GM23248 (cell line): ENCODE data around the gene MORC2.

Source experiments
- EZH2 ChIP-seq: fragments of 200-600 bp; sonication (generic); IDR thresholded peaks from 2 replicates; pipeline ENCODE4 v1.6.1; 2018; ENCODE audit warnings: antibody characterized with exemption, mild to moderate bottlenecking; ENCODE audit not compliant: insufficient read depth, poor library complexity, severe bottlenecking
- EZH2phosphoT487 ChIP-seq: fragments of 200-600 bp; sonication (generic); IDR thresholded peaks from 2 replicates; pipeline ENCODE4 v1.6.1; 2018; ENCODE audit warnings: antibody characterized with exemption, moderate library complexity, mild to moderate bottlenecking, low read depth; ENCODE audit not compliant: insufficient read depth

DNA sequence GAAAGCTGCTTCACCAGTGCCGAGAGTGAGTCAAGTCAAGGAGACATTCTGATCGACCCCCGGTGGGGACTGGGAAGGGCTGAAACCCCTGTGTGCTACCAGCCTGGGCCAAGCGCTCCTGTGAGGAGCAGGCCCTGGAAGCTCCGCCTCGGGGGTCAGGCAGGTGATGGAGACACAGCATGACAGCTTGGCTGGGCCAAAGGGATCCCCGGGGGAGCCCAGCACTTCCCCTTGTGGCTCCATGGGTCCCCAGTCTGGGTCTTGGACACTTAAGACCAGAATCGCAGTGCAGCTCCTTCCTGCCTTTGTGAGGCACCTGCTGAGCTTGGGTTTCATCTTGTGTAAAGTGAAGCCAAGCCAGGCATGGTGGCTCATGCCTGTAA is 89.2 kb downstream of the MORC2 start:
- TF ChIP-seq EZH2: no peak
- TF ChIP-seq EZH2phosphoT487: no peak
